Measurements from ENCODE around the gene HCFC1. TPM values are rescaled to one million over a fixed set of nuclear protein-coding genes. Genes with fewer than 3 reads are reported as not detected.

Gene HCFC1
- total RNA-seq, 1 experiment from 2014 or later: 22.6 TPM

DNA sequence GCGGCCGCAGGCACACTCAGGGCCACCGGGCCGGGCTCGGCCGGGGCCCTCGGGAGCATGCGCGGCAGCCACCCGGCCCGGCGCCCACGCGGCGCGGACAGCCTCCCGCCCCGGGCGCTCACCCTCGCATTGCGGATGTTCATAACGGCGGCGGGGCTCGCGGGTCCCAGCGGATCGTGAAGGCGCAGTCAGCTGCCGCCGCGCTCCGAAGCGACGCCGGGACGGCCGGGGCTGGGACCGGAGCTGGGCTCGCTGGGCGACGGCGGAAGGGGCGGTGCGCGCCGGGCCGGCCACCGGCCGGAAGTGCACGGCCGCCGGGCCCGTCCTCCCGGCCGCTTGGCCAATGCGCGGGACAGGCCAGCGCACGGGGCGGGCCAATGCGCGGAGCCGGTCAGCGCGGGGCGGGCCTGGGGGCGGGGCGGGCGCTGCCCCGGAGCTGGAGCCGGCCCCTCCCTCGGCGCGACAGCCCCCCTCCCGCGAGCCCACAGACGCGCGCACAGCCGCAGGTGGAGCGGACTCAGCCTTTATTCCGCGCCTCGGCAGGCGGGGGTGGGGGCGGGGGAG lies 36.8 kb downstream of the HCFC1 start, which contains the start of gene NAA10:
Gene NAA10 (minus strand): TSS at position 276 of the 564 bp plus-strand sequence. CDS start 133 bp downstream, at position 143.
- in situ Hi-C loops (cut with HindIII; ENCODE audit: low pct_unique_long_range_greater_than_20kb, low sequenced_read_pairs): no loop called here
- DNase-seq (ENCODE audit: low read depth, low spot score): peak; percentile 71

DNA sequence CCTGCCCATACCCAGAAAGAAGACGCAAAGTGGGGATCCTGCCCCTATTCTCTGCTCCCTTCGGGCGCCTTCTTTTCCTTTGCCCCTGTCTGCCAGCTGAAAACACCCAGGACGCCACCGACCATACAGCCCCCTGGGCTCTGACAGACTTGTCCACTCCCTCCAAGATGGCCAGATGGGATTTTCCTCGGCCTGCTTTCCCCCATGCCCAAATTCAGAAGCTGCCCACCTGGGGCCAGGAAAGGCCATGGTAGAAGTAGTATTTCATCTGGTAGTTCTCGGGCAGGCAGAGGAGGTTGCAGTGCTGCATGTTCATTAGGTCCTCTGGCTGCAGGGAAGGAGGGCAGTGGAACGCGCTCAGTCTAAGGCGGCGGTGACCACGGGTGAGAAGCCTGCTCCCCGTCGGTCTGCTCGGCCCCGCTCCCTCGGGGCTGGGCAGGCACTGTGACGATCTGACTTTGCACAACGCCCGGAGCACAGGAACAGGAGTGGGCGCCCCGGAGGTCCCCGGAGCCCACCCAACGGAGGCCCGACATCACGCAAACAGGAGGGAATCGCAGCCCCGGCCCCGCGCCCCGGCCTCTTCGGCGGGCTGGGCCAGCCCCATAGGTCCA lies 37.4 kb downstream of the HCFC1 start:
- no peak for DNase-seq (ENCODE audit: low read depth, low spot score)
- in situ Hi-C loops (cut with HindIII; ENCODE audit: low pct_unique_long_range_greater_than_20kb, low sequenced_read_pairs): no loop called here

DNA sequence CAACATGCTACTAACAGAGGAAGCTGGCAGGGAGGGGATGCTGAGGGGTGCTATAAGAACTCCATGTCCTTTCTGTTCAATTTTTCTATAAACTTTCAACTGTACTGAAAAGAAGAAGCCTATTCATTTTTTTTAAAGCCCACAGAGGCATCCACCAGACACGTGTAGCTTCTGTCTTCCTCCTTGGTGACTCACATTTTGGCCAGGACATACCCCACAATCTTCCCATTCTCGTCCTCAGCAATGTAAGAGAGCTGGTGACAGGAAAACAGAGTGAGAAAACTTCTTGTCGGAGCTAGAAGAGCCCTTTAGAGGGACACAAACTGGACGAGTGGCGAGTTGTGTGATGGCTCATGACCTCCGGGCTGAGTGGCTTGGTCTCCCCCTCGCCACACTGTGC lies 37.9 kb downstream of the HCFC1 start:
- no peak for DNase-seq (ENCODE audit: low read depth, low spot score)
- in situ Hi-C loops (cut with HindIII; ENCODE audit: low pct_unique_long_range_greater_than_20kb, low sequenced_read_pairs): no loop called here

DNA sequence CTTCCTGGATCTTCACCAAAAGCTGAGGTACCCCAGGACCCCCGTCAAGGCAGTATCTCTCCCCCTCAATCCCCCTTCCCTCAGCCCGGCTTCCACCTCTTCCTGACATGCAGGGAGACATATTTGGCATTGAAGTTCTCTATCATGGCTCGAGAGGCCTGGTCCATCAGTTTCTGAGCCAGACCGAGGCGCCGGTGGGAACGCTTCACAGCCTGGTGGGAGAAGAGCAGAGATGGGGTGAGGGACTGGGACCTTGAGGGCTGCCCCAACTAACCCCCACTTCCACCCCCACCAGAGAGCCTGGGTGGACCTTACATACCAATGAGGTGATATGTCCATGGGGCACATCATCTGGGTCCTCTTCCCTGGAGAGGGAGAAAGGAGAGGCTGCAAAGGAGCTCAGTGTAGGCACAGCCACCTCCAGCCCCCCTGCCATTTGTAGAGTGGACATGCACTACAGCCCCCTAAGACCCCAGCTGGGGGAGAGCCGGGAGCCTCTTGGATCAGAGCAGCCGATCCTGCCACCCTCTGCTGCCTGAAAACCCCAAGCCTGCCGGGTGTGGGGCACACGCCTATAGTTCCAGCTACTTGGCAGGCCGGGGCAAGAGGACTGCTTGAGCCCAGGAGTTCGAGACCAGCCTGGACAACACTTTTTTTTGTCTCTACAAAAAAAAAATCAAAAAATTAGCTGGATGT lies 39.2 kb downstream of the HCFC1 start:
- DNase-seq (ENCODE audit: low read depth, low spot score): no peak
- in situ Hi-C loops (cut with HindIII; ENCODE audit: low pct_unique_long_range_greater_than_20kb, low sequenced_read_pairs): no loop called here

DNA sequence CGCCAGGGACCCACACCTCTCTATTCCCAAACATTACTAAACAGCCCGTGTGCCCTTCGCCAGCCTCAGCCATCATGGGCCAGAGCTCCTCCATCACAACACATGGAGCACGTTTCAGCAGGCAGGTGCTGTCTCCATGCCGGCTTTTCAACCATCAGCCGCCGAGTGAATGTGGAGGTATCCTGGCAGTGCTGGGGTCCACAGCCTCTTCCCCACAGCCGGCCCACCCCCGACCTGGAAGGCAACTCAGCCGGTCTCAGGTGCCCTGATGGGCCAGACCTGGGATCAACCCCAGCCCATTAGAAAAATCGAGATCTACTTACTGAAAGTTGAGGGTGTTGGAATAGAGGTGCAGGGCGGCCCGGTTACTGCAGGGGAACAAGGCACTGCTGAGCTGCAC lies 39.9 kb downstream of the HCFC1 start:
- DNase-seq (ENCODE audit: low read depth, low spot score): no peak
- in situ Hi-C loops (cut with HindIII; ENCODE audit: low pct_unique_long_range_greater_than_20kb, low sequenced_read_pairs): no loop called here

DNA sequence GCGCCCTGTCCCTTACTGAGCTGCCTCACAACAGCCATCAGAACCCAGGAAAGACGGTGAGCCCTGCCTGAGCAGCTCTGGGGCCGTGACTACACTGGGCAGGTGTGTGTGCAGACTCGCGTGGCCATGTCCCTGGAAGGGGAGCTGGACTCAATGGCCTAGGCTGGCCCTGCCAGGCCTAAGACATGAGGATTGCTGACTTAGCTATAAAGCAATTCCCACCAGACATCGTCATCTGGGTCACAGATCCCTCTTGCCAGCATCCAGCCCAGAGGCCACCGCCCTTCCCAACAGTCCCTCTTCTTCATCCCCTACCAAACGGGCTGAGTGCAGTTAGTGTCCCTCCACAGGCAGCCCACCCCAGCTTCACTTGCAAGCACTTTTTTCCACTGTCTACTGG lies 40.5 kb downstream of the HCFC1 start:
- in situ Hi-C loops (cut with HindIII; ENCODE audit: low pct_unique_long_range_greater_than_20kb, low sequenced_read_pairs): no loop called here
- no peak for DNase-seq (ENCODE audit: low read depth, low spot score)

DNA sequence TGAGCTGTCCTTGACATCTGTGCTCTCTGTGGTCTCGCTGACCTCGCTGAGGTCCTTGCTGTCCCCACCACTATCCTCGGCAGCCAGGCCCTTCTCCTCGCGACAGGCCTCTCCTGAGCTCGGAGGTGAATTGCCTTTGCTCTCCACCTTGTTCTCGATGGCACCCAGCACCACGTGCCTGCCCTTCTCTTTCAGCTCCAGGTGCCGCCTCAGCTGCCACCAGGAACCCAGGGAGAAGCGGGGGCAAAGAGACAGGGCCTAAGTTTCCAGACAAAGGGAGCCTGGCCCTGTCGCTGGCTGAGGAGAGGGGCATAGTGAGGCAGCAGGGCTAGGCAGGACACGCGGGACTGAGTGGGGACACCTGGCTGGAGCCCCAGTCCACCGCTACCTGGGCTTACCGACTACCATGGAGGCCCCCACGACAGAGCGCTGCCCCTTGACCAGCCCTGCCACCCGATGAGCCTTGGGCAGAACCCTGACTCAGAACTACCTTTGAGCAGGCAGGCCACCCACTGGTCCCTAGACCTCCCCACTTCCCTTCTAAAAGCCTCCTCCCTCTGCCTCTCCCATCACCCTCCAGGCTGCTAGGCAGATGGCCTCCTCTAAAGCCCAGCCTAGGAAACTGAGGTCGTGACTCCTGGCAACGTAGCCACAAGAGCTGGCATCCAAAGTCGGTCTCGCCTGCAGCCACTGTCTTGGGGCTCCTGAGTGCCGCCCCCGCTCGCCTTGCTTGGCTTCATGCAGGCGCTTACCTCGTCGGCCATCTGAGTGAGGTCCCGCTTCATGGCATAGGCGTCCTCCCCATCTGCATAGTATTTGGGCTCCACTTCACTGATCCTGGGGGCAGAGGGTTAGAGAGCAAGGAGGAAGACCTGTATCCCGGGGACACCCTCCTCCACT lies 41.4 kb downstream of the HCFC1 start:
- DNase-seq (ENCODE audit: low read depth, low spot score): no peak
- in situ Hi-C loops (cut with HindIII; ENCODE audit: low pct_unique_long_range_greater_than_20kb, low sequenced_read_pairs): no loop called here

DNA sequence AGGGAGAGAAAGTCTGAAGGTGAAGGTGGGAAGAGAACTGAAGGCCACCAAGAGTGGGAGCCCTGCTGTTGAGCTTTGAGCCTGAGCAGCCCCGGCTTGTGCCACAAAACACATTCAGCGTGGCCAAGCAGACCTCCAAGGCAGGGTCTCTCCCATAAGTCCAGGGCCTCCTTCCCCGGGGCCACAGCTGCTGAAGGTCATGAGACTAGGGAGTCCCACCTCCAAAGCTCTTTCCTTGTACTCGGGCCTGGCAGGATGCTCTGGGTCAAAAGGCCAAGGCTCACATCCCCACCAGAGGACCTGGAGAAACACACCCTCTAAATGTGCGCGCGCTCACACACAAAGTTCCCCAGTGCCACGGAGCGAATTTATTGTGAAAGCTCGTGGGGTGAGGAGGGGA lies 42.0 kb downstream of the HCFC1 start:
- in situ Hi-C loops (cut with HindIII; ENCODE audit: low pct_unique_long_range_greater_than_20kb, low sequenced_read_pairs): no loop called here
- no peak for DNase-seq (ENCODE audit: low read depth, low spot score)

DNA sequence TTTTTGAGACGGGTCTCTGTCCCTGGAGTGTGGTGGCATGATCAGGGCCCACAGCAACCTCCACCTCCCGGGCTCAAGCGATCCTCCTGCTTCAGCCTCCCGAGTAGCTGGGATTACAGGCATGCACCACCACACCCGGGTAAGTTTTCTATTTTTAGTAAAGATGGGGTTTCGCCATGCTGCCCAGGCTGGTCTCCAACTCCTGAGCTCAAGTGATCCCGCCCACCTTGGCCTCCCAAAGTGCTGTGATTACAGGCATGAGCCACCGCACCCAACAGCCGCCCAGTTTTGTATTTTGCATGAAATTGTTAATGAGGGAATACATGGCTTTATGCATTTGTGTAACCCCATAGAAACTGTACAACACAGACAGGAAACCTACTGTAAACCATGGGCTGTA lies 42.8 kb downstream of the HCFC1 start:
- no peak for DNase-seq (ENCODE audit: low read depth, low spot score)
- in situ Hi-C loops (cut with HindIII; ENCODE audit: low pct_unique_long_range_greater_than_20kb, low sequenced_read_pairs): no loop called here

DNA sequence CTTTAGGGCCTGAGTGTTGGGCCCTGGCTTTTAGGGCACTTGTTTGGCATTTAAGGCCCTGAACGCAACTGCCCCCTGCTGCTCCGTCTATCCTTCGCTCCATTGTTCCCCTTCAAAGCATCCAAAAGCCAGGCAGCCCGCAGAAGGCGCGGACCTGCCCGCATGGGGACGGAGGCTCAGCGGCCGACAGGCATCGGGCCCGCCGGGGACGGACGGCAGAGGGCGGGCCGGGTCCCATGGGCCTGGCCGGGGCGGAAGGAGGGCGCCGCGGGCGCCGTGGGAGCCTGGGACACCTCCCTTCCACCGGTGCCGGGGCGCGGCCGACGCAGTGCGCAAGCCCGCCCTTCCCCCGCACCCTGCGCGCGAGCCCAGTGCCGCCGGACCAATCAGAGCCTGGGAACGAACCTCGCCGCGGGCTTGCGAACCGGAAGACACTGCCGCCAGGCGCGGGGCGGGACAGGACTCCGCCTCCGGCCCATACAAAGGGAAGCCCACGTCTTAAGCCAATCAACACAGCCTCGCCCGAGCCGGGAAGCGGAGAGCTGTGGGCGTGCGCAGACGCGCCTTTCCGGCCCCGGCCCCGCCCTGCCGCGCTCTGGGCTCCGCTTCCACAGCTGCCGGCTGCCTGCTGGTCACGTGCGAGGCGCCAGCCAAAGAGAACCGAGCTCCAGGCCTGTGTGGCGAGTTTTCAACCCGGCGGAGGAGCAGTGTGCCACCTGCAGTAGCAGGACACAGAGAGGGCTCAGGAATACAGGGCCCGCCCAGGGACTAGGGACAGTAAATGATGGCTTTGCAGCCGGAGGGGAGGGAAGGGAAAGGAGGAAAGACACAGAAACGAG lies 43.5 kb downstream of the HCFC1 start:
- in situ Hi-C loops (cut with HindIII; ENCODE audit: low pct_unique_long_range_greater_than_20kb, low sequenced_read_pairs): no loop called here
- peak; percentile 96 for DNase-seq (ENCODE audit: low read depth, low spot score)

DNA sequence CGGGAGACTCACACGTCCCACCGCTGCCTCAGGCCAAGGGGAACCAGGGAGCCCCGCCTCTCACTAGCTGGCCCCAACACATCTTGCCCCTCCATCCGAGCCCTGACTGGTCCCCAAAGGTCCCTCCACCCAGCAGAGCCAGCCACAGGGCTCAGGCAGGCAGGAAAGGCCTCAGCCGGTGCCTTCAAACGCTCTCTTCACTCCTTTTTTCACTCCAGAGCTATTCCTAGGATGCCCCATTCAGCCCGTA lies 44.0 kb downstream of the HCFC1 start:
- in situ Hi-C loops (cut with HindIII; ENCODE audit: low pct_unique_long_range_greater_than_20kb, low sequenced_read_pairs): no loop called here

DNA sequence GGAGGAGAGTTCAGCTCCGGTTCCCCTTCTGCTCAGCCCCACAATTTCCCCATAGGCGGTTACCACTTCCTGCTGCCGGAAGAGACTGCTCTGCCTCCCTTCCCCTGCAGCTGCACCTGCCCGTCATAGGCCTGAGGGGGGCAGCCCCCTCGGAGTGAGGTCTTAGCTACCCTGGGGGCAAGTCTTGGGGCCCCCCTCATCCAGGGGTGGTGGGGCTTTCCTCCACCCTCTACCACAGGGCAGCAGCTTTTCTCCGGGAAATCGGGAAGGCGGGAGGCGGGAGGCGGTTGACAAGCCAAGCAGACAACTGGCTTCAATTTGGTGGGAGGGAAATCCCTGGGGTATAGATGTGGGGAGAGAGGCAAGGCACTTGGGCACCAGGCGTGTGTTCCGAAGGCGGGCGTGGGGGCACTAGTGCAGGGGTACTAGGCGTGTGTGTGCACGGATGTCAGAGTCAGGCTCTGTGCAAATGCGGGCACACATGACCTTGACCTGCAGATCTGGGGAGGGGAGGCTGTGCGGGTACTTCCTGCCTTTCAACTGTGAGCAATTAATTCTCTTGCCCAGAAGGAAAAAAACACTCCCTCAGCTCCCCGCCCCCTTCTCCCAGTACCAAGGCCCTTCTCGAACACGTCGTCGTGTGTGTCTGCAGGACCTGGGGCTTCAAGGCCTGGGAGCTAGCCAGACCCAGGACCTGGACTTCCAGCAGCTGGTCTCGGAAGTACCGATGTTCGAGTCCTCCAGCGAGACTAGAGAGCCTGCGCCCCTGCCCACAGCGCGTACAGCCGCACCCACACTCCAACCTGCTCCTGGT lies 44.6 kb downstream of the HCFC1 start:
- in situ Hi-C loops (cut with HindIII; ENCODE audit: low pct_unique_long_range_greater_than_20kb, low sequenced_read_pairs): no loop called here

More for the DNA sequence above, 44.0 kb downstream of the HCFC1 start:
- no peak for DNase-seq (ENCODE audit: low read depth, low spot score)

DNA sequence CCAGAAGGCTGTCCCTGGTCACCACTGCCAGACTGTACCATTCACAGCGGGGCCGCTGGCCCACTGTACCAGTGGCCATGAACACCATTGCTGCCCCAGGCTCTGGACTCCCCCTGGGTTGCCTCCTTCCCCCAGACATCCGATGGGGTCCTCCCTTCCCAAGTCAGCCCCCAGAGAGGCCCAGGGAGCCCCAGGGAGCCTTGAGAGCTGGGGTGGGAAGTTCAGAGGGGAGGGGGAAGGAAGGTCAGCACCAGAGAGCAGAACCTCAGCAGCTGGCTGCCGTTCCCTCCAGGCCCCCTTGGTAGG lies 45.1 kb downstream of the HCFC1 start:
- DNase-seq (ENCODE audit: low read depth, low spot score): no peak
- in situ Hi-C loops (cut with HindIII; ENCODE audit: low pct_unique_long_range_greater_than_20kb, low sequenced_read_pairs): no loop called here

More for the DNA sequence above, 44.6 kb downstream of the HCFC1 start:
- no peak for DNase-seq (ENCODE audit: low read depth, low spot score)

DNA sequence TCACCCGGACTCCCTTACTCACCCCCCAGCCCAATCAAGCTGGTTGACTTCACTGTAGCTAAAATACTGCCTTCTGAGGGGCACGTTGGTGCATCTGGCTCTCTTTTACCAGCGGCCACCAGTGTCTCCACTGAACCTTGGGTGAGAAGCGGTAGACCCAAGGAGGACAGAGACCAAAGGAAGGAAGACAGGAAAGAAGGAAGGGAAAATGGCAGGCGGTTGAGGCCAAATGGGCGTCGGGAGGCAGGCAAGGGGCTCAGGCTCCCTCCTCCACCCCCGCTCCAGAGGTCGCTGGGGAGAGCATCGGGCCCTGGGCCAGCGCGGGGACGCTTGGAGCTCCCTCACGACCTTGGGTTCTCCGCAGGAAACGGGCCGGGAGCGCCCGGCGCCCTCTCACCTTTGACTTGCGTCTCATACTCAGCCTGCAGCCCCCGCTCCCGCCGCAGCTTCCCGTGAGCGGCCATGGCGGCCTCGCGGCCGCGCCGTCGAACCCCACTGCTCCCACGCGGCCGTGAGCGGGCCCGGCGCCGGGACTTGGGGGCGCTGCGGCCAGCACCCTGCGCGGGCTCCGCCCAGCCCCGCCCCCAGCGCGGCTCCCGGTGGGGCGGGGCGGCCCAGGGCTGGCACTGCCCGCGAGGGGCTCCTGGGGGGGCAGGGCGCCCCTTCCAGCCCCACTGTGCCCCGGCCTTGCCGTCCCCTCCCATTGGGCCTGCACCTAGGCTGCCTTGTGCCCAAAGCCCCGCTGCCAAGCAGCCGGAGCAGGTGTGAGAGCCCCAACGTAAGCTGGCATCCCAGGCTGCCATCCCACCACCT lies 45.7 kb downstream of the HCFC1 start, which contains the start of gene ARHGAP4:
Gene ARHGAP4 (minus strand): TSS at position 526 of the 813 bp plus-strand sequence. CDS start 62 bp downstream, at position 464.
- no peak for DNase-seq (ENCODE audit: low read depth, low spot score)
- in situ Hi-C loops (cut with HindIII; ENCODE audit: low pct_unique_long_range_greater_than_20kb, low sequenced_read_pairs): no loop called here

DNA sequence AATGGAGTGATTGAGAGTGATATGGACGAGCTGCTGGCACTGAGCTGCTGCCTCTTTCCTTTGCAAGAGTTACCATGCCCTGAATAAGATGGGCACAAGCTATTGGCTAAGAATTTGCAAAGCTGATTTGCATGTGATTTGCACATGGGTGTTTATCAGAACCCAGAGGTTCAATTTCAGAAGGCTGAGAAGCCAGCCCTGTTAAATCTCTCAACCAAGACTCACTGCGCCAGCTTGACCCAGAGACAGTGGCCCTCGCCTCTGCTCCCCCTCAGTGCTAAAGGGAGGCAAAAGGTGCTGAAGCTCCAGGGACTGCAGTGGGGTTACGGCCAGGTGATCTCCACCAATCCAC lies 46.3 kb downstream of the HCFC1 start:
- no peak for DNase-seq (ENCODE audit: low read depth, low spot score)
- in situ Hi-C loops (cut with HindIII; ENCODE audit: low pct_unique_long_range_greater_than_20kb, low sequenced_read_pairs): no loop called here

DNA sequence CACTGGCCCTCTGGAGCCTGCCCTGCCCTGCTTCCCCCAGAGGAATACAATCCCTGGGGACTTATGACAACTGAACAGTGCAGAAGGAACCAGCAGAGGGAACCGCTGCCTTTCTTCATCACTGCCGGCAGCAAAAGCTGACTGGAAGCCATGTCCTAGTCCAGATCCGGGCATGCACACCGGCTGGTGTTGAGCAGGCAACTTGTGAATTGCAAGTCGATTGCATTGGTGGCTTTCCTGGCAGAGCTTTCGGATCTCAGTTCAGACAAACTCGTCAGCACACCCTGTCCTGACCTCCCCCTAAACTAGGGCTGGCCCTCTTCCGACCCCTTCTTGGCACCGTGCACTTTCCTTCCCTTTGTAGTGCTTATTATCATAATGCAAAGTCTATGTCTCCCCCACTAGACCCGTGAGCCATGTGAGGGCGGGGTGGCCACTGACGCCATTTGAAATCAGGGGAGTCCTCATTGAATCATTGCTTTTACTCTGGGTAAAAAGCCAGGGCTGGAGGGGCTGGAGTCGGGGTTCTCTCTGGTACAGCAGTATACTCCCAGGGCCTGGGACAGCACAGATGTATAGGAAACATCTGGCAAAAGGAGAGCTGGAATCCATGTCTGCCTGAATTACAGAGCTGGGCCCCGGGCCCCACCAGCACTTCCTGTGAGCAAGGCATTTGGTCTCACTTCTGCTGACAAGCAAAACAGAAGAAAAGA lies 47.3 kb downstream of the HCFC1 start:
- DNase-seq (ENCODE audit: low read depth, low spot score): peak; percentile 50
- in situ Hi-C loops (cut with HindIII; ENCODE audit: low pct_unique_long_range_greater_than_20kb, low sequenced_read_pairs): no loop called here
